Effector memory CD4-positive, alpha-beta T cell (primary cell): ENCODE results near the gene MRPS2.
"Not testable (repeated sequence)": the region's sequence is repeated elsewhere in the genome, so short reads cannot be mapped to it uniquely, and the experiment has no call there.

Experiments
- DNase-seq, 3 donors: peaks; one replicate each; pipeline ENCODE4 v3.0.0-alpha.2; 2020
- H3K27ac ChIP-seq: 2 replicates; pipeline ENCODE4 v1.7.0; 2013; ENCODE audit warnings: mild to moderate bottlenecking, low read length, moderate library complexity; ENCODE audit not compliant: insufficient read depth, poor library complexity, severe bottlenecking
- H3K27me3 ChIP-seq: replicated peaks from 2 replicates; pipeline ENCODE4 v1.7.0; 2013; ENCODE audit warnings: mild to moderate bottlenecking, low read length; ENCODE audit not compliant: insufficient read depth, control insufficient read depth, poor library complexity, severe bottlenecking
- H3K36me3 ChIP-seq: 2 replicates; pipeline ENCODE4 v1.7.0; 2013; ENCODE audit warnings: mild to moderate bottlenecking, low read length, moderate library complexity; ENCODE audit not compliant: control insufficient read depth, insufficient read depth
- H3K4me1 ChIP-seq: 2 replicates; pipeline ENCODE4 v1.7.0; 2013; ENCODE audit warnings: low read length, mild to moderate bottlenecking; ENCODE audit not compliant: control insufficient read depth, insufficient read depth, poor library complexity, severe bottlenecking
- H3K4me3 ChIP-seq: 2 replicates; pipeline ENCODE4 v1.7.0; 2013; ENCODE audit warnings: low read length, low read depth, mild to moderate bottlenecking; ENCODE audit not compliant: insufficient read depth, poor library complexity, severe bottlenecking
- H3K9me3 ChIP-seq: 2 replicates; pipeline ENCODE4 v1.7.0; 2013; ENCODE audit warnings: mild to moderate bottlenecking, low read length, moderate library complexity; ENCODE audit not compliant: control insufficient read depth

Gene MRPS2

GRCh38 chr9:135523521-135524129, 23.1 kb downstream of the MRPS2 start:
- Histone ChIP-seq H3K36me3 (no peaks in the 10 kb centered on the region), H3K4me3 (no peak overlapping the region), H3K4me1 (no peaks in the 10 kb centered on the region), H3K27me3 (no peaks in the 10 kb centered on the region), H3K9me3 (no peaks in the 10 kb centered on the region), H3K27ac (no peak overlapping the region)
- no peak for DNase-seq

GRCh38 chr9:135524130-135524861, 23.8 kb downstream of the MRPS2 start:
- H3K27me3 ChIP-seq = no peaks in the 10 kb centered on the region
- no peaks in the 10 kb centered on the region for H3K4me1 ChIP-seq
- no peak overlapping the region for H3K27ac ChIP-seq
- no peak for DNase-seq
- no peaks in the 10 kb centered on the region for H3K9me3 ChIP-seq
- no peak overlapping the region for H3K4me3 ChIP-seq
- H3K36me3 ChIP-seq = no peaks in the 10 kb centered on the region

- H3K9me3 ChIP-seq = no peaks in the 10 kb centered on the region
- no peaks in the 10 kb centered on the region for H3K36me3 ChIP-seq
- H3K27me3 ChIP-seq = no peaks in the 10 kb centered on the region
- DNase-seq = no peak
- no peak overlapping the region for H3K27ac ChIP-seq
- H3K4me1 ChIP-seq = no peaks in the 10 kb centered on the region
- H3K4me3 ChIP-seq = no peak overlapping the region
Observed at GRCh38 chr9:135525241-135526088, 25.0 kb downstream of the MRPS2 start.

GRCh38 chr9:135526089-135526729, 25.7 kb downstream of the MRPS2 start:
- Histone ChIP-seq H3K4me1 (no peaks in the 10 kb centered on the region), H3K27me3 (no peaks in the 10 kb centered on the region), H3K36me3 (no peaks in the 10 kb centered on the region), H3K9me3 (no peaks in the 10 kb centered on the region), H3K4me3 (no peak overlapping the region), H3K27ac (no peak overlapping the region)
- DNase-seq = no peak

GRCh38 chr9:135526730-135527571, 26.5 kb downstream of the MRPS2 start:
- DNase-seq = no peak
- H3K4me3 ChIP-seq = no peak overlapping the region
- no peaks in the 10 kb centered on the region for H3K36me3 ChIP-seq
- no peaks in the 10 kb centered on the region for H3K4me1 ChIP-seq
- H3K9me3 ChIP-seq = no peaks in the 10 kb centered on the region
- no peaks in the 10 kb centered on the region for H3K27me3 ChIP-seq
- H3K27ac ChIP-seq = no peak overlapping the region

GRCh38 chr9:135528842-135529435, 28.5 kb downstream of the MRPS2 start:
- not testable (repeated sequence) for H3K4me1 ChIP-seq, H3K9me3 ChIP-seq, DNase-seq, H3K27ac ChIP-seq, H3K4me3 ChIP-seq, H3K36me3 ChIP-seq, H3K27me3 ChIP-seq

- Histone ChIP-seq H3K4me3 (no peak overlapping the region), H3K27me3 (no peaks in the 10 kb centered on the region), H3K27ac (no peak overlapping the region), H3K9me3 (no peaks in the 10 kb centered on the region), H3K36me3 (no peaks in the 10 kb centered on the region), H3K4me1 (no peaks in the 10 kb centered on the region)
- DNase-seq = no peak
Observed at GRCh38 chr9:135530146-135530545, 29.7 kb downstream of the MRPS2 start.

- Histone ChIP-seq H3K9me3 (no peaks in the 10 kb centered on the region), H3K27ac (no peak overlapping the region), H3K36me3 (no peaks in the 10 kb centered on the region), H3K4me1 (no peaks in the 10 kb centered on the region), H3K4me3 (no peak overlapping the region), H3K27me3 (no peaks in the 10 kb centered on the region)
- no peak for DNase-seq
Observed at GRCh38 chr9:135531096-135531495, 30.6 kb downstream of the MRPS2 start.

- Histone ChIP-seq H3K9me3 (no peaks in the 10 kb centered on the region), H3K27ac (no peak overlapping the region), H3K27me3 (no peaks in the 10 kb centered on the region), H3K4me3 (no peak overlapping the region), H3K36me3 (no peaks in the 10 kb centered on the region), H3K4me1 (no peaks in the 10 kb centered on the region)
- DNase-seq = no peak
Observed at GRCh38 chr9:135533113-135533512, 32.6 kb downstream of the MRPS2 start.
